PC-9 (cell line): Measurements from ENCODE around the gene PHOX2B.

Source experiments
- CTCF ChIP-seq: fragments of 200-600 bp; sonication (generic); conservative IDR thresholded peaks from 2 replicates; pipeline ENCODE4 v1.6.1; 2017; ENCODE audit warnings: mixed run types, antibody characterized with exemption, mild to moderate bottlenecking, moderate library complexity
- EZH2 ChIP-seq: fragments of 200-600 bp; sonication (generic); IDR thresholded peaks from 2 replicates; pipeline ENCODE4 v1.8.0; 2017; ENCODE audit warnings: antibody characterized with exemption, low read depth

GRCh38 chr4:41728573-41728913 lies 20.0 kb downstream of the PHOX2B start:
- no peak for TF ChIP-seq CTCF
- TF ChIP-seq EZH2: no peak
